K562 (cell line): ENCODE measurements around the gene KLRD1. TPM values are rescaled to one million over a fixed set of nuclear protein-coding genes. Genes with fewer than 3 reads are reported as not detected.

Experiments
- CBFA2T3 ChIP-seq: fragments of 450-650 bp; IDR thresholded peaks from 2 replicates; pipeline ENCODE4 v1.6.1; 2017
- HDAC2 ChIP-seq: fragments of 450-650 bp; IDR thresholded peaks from 2 replicates; pipeline ENCODE4 v1.6.1; 2016; ENCODE audit warnings: mild to moderate bottlenecking
- MECOM ChIP-seq: fragments of 250-450 bp; sonication (Bioruptor Pico); IDR thresholded peaks from 2 replicates; pipeline ENCODE4 v1.8.0; 2022; ENCODE audit warnings: inconsistent platforms
- NFRKB ChIP-seq: fragments of 450-650 bp; IDR thresholded peaks from 2 replicates; pipeline ENCODE4 v1.6.1; 2016; ENCODE audit warnings: low read depth
- POLR2AphosphoS5 ChIP-seq: IDR thresholded peaks from 2 replicates; pipeline ENCODE4 v1.6.1; 2011; ENCODE audit warnings: mild to moderate bottlenecking, low read depth, low read length, moderate library complexity; ENCODE audit not compliant: control insufficient read depth, insufficient read depth
- POLR3A ChIP-seq: IDR thresholded peaks from 2 replicates; pipeline ENCODE4 v1.6.1; 2011; ENCODE audit warnings: borderline replicate concordance, mild to moderate bottlenecking, moderate library complexity; ENCODE audit not compliant: insufficient read length, insufficient read depth; ENCODE audit errors: extremely low read depth
- TEAD2 ChIP-seq: fragments of 450-650 bp; IDR thresholded peaks from 2 replicates; pipeline ENCODE4 v1.6.1; 2016; ENCODE audit warnings: missing genetic modification characterization, control low read depth, missing compliant biosample characterization
- ZFP1 ChIP-seq: fragments of 450-650 bp; formaldehyde crosslinking; IDR thresholded peaks from 2 replicates; pipeline ENCODE4 v1.4.0; 2020; ENCODE audit warnings: mild to moderate bottlenecking, mixed read lengths
- ZNF324 ChIP-seq: fragments of 250-450 bp; sonication (Bioruptor Pico); IDR thresholded peaks from 2 replicates; pipeline ENCODE4 v1.4.0; 2020; ENCODE audit warnings: mild to moderate bottlenecking
- ZNF407 ChIP-seq: fragments of 450-650 bp; IDR thresholded peaks from 2 replicates; pipeline ENCODE4 v1.6.1; 2016; ENCODE audit warnings: low read depth
- ZNF518B ChIP-seq: fragments of 250-450 bp; sonication (Bioruptor Pico); IDR thresholded peaks from 2 replicates; pipeline ENCODE4 v1.5.0; 2021; ENCODE audit warnings: mild to moderate bottlenecking, moderate library complexity
- ZNF639 ChIP-seq, 2 experiments: fragments of 200-800 bp in 1 of 2; sonication (Bioruptor generic) in 1 of 2; sonication (generic) in 1 of 2; formaldehyde crosslinking in 1 of 2; IDR thresholded peaks in 1 of 2; conservative IDR thresholded peaks in 1 of 2; 2 replicates each; pipeline versions ENCODE4 v1.5.0 to v1.6.1; 2016 to 2020; ENCODE audit warnings: missing compliant biosample characterization in 1 of 2, missing genetic modification characterization in 1 of 2, missing genetic modification reagents in 1 of 2
- ZNF644 ChIP-seq: fragments of 200-800 bp; sonication (Bioruptor generic); IDR thresholded peaks from 2 replicates; pipeline ENCODE4 v1.6.1; 2016; ENCODE audit warnings: low read depth, missing genetic modification characterization, missing compliant biosample characterization
- polyA plus RNA-seq, 8 experiments: library from polyadenylated mRNA; depleted of rRNA in 4 of 8; stranded (reverse) in 5 of 8; unstranded in 3 of 8; fragments of >200 nt; fragmentation: Nextera tagmentation in 2 of 8; fragmentation: Illumina TruSeq in 1 of 8; extraction: Ambion mirVana in 2 of 8; extraction: Trizol in 1 of 8; gene quantifications; 2 replicates each; pipeline versions ENCODE4 v1.2.1 to v1.2.3, GENCODE V29; 2011 to 2014; ENCODE audit warnings: inconsistent platforms in 1 of 8, missing spikeins in 1 of 8
- total RNA-seq, 7 experiments: library from RNA; depleted of rRNA in 6 of 7; stranded (reverse); fragments of >200 nt in 6 of 7; fragmentation: Illumina TruSeq in 2 of 7; extraction: Trizol in 2 of 7; gene quantifications; 2 replicates each; pipeline versions ENCODE4 v1.2.1 to v1.2.3, GENCODE V29; 2011 to 2021; ENCODE audit warnings: low replicate concordance in 1 of 7

The KLRD1 gene
- total and polyA plus RNA-seq, 9 of the 15 experiments (the other 6 are each of a cell fraction or from before 2014, with no cell fraction given) = not detected

- no peak for TF ChIP-seq TEAD2 (tag)
- no peak for TF ChIP-seq ZFP1 (CRISPR knock-in tag)
- no peak for TF ChIP-seq ZNF518B (CRISPR knock-in tag)
- peak; percentile 44 for TF ChIP-seq CBFA2T3
- peak; percentile 30; the same call in 1 of the 2 replicates for TF ChIP-seq POLR2AphosphoS5
- TF ChIP-seq ZNF639 (CRISPR knock-in tag; conservative IDR thresholded peaks at IDR 0.05 in 1 of 2, IDR thresholded peaks at IDR 0.05 in 1 of 2) = no peak
- no peak for TF ChIP-seq POLR3A
- no peak for TF ChIP-seq ZNF324 (CRISPR knock-in tag)
- 0 out of 2 replicates have a peak, but pooled peaks have one; percentile 38 for TF ChIP-seq ZNF644
- TF ChIP-seq HDAC2 = no peak
- TF ChIP-seq MECOM = no peak
- TF ChIP-seq ZNF407 = no peak
- TF ChIP-seq NFRKB = peak; percentile 53; the same call in 1 of the 2 replicates
Observed at GRCh38 chr12:10363914-10364814, 56.5 kb downstream of the KLRD1 start (continued).
